ENCODE data around the gene AGTRAP. TPM values are rescaled to one million over a fixed set of nuclear protein-coding genes. Genes with fewer than 3 reads are reported as not detected.

Gene AGTRAP
- total RNA-seq, 2 experiments from 2014 or later: 21.3 to 21.8 TPM

GRCh38 chr1:11690397-11691301, 45.3 kb upstream of the AGTRAP start:
- no peak for TF ChIP-seq CTCF (IDR thresholded peaks at IDR 0.05)
- POLR2A ChIA-PET: interaction anchor here (1.0 to 2.3 kb wide), 2 partner anchors 9 to 26 kb away, joined by 3 to 11 read pairs; partner anchors contain the start of gene MAD2L2
- Mint-ChIP-seq H3K27ac (no peak overlapping the region), H3K27me3 (peaks cover 54% of the 10 kb centered on the region), H3K36me3 (ENCODE audit: low read depth) (no peaks in the 10 kb centered on the region), H3K4me3 (peak overlapping the region; percentile 18), H3K4me1 (ENCODE audit: low read depth) (peaks cover 27% of the 10 kb centered on the region), H3K9me3 (no peaks in the 10 kb centered on the region)
- CTCF ChIA-PET: interaction anchor here (1.7 kb wide), 1 partner anchor 29 kb away, joined by 5 read pairs; no protein-coding TSS in a partner anchor
- intact Hi-C loops (cut with DNase I, micrococcal nuclease): no loop called here
- H3K36me3 ChIP-seq (ENCODE audit: insufficient read depth, low read length): no peaks in the 10 kb centered on the region
- DNase-seq (no peak), ATAC-seq (ENCODE audit: poor library complexity) (no peak)
- H3K4me3 ChIP-seq (ENCODE audit: low read length): peak overlapping the region; percentile 1
- H3K27ac ChIP-seq (ENCODE audit: low read depth in 1 of 2, low read length in 2 of 2): no peak overlapping the region
- peaks cover 28 to 40% of the 10 kb centered on the region in 2 experiments for H3K27me3 ChIP-seq (ENCODE audit: control insufficient read depth in 1 of 2, insufficient read depth in 2 of 2, low read length in 2 of 2)
- peaks cover 0 to 12% of the 10 kb centered on the region in 2 experiments for H3K9me3 ChIP-seq (ENCODE audit: control insufficient read depth in 1 of 2, insufficient read depth in 1 of 2, low read length in 2 of 2)
- peaks cover 31% of the 10 kb centered on the region for H3K4me1 ChIP-seq (ENCODE audit: insufficient read depth, low read length)

GRCh38 chr1:11691302-11691914, 44.5 kb upstream of the AGTRAP start, which contains the start of gene DRAXIN:
TSS of gene DRAXIN (plus strand) at chr1:11691710. CDS start at chr1:11706259, 14,549 bp downstream.
- Mint-ChIP-seq H3K36me3 (ENCODE audit: low read depth) (no peaks in the 10 kb centered on the region), H3K27ac (no peak within 1 kb of the TSS), H3K9me3 (no peaks in the 10 kb centered on the region), H3K4me3 (peak within 1 kb of the TSS; percentile 87), H3K4me1 (ENCODE audit: low read depth) (peaks cover 27% of the 10 kb centered on the region), H3K27me3 (peaks cover 50% of the 10 kb centered on the region)
- Histone ChIP-seq H3K27me3 (ENCODE audit: control insufficient read depth in 1 of 2, insufficient read depth in 2 of 2, low read length in 2 of 2) (peaks cover 28 to 40% of the 10 kb centered on the region in 2 experiments), H3K27ac (ENCODE audit: low read depth in 1 of 2, low read length in 2 of 2) (no peak within 1 kb of the TSS), H3K4me3 (ENCODE audit: low read length) (peak within 1 kb of the TSS; percentile 1), H3K9me3 (ENCODE audit: control insufficient read depth in 1 of 2, insufficient read depth in 1 of 2, low read length in 2 of 2) (peaks cover 0 to 12% of the 10 kb centered on the region in 2 experiments), H3K4me1 (ENCODE audit: insufficient read depth, low read length) (peaks cover 31% of the 10 kb centered on the region), H3K36me3 (ENCODE audit: insufficient read depth, low read length) (no peaks in the 10 kb centered on the region)
- ChIA-PET POLR2A (interaction anchor here (2.3 kb wide), 1 partner anchor 10 kb away, joined by 11 read pairs; the partner anchor contains the start of gene MAD2L2), CTCF (interaction anchor here (1.7 kb wide), 1 partner anchor 28 kb away, joined by 5 read pairs; no protein-coding TSS in a partner anchor)
- intact Hi-C loops (cut with DNase I, micrococcal nuclease): no loop called here
- peak in 2 of 14 experiments; percentile 3 to 16 for DNase-seq
- peak; percentile 22 for ATAC-seq (ENCODE audit: poor library complexity)
- TF ChIP-seq CTCF (IDR thresholded peaks at IDR 0.05): no peak

GRCh38 chr1:11691928-11692711, 43.8 kb upstream of the AGTRAP start:
- TF ChIP-seq CTCF (IDR thresholded peaks at IDR 0.05): no peak
- H3K27me3 Mint-ChIP-seq: peaks cover 50% of the 10 kb centered on the region
- POLR2A ChIA-PET: interaction anchor here (1.0 to 2.3 kb wide), 3 partner anchors 10 to 401 kb away, joined by 3 to 11 read pairs (median 7); partner anchors contain the start of gene MAD2L2
- no peak for ATAC-seq (ENCODE audit: poor library complexity)
- DNase-seq: no peak
- no peaks in the 10 kb centered on the region for H3K36me3 ChIP-seq (ENCODE audit: insufficient read depth, low read length)
- no peak overlapping the region for H3K4me3 ChIP-seq (ENCODE audit: low read length)
- H3K27ac ChIP-seq (ENCODE audit: low read depth in 1 of 2, low read length in 2 of 2): no peak overlapping the region
- no peaks in the 10 kb centered on the region for H3K36me3 Mint-ChIP-seq (ENCODE audit: low read depth)
- no peaks in the 10 kb centered on the region for H3K9me3 Mint-ChIP-seq
- no peak overlapping the region for H3K27ac Mint-ChIP-seq
- peaks cover 31% of the 10 kb centered on the region for H3K4me1 ChIP-seq (ENCODE audit: insufficient read depth, low read length)
- intact Hi-C loops (cut with DNase I, micrococcal nuclease): no loop called here
- peaks cover 28 to 40% of the 10 kb centered on the region in 2 experiments for H3K27me3 ChIP-seq (ENCODE audit: control insufficient read depth in 1 of 2, insufficient read depth in 2 of 2, low read length in 2 of 2)
- H3K9me3 ChIP-seq (ENCODE audit: control insufficient read depth in 1 of 2, insufficient read depth in 1 of 2, low read length in 2 of 2): peaks cover 0 to 12% of the 10 kb centered on the region in 2 experiments
- CTCF ChIA-PET: no interaction called here
- H3K4me3 Mint-ChIP-seq: peak overlapping the region; percentile 87
- peaks cover 27% of the 10 kb centered on the region for H3K4me1 Mint-ChIP-seq (ENCODE audit: low read depth)

Data from CD4-positive, alpha-beta T cell (primary cell).